MM.1S (cell line): ENCODE data around the gene CLIC5.

Source experiments
- DNase-seq: peaks from one replicate; pipeline ENCODE4 v3.0.0-alpha.2; 2015
- H2AFZ ChIP-seq: fragments of 300-600 bp; sonication (generic); 2 replicates; pipeline ENCODE4 v1.6.0; 2016; ENCODE audit warnings: antibody characterized with exemption, low read length
- H3F3A ChIP-seq: fragments of 300-600 bp; sonication (generic); 2 replicates; pipeline ENCODE4 v1.6.1; 2016; ENCODE audit warnings: mild to moderate bottlenecking, antibody characterized with exemption, low read length, moderate library complexity, mixed read lengths; ENCODE audit not compliant: insufficient read depth
- H3K27ac ChIP-seq: fragments of 300-600 bp; sonication (generic); 2 replicates; pipeline ENCODE4 v1.5.1; 2016; ENCODE audit warnings: mild to moderate bottlenecking, low read length
- H3K27me3 ChIP-seq: fragments of 300-600 bp; sonication (generic); replicated peaks from 2 replicates; pipeline ENCODE4 v1.6.0; 2016; ENCODE audit warnings: low read length; ENCODE audit not compliant: insufficient read depth
- H3K36me3 ChIP-seq: fragments of 300-600 bp; sonication (generic); replicated peaks from 2 replicates; pipeline ENCODE4 v1.6.1; 2016; ENCODE audit warnings: mild to moderate bottlenecking, low read length, mixed read lengths; ENCODE audit not compliant: insufficient read depth
- H3K4me1 ChIP-seq: fragments of 300-600 bp; sonication (generic); 2 replicates; pipeline ENCODE4 v1.6.1; 2016; ENCODE audit warnings: low read length, mixed read lengths
- H3K4me2 ChIP-seq: fragments of 300-600 bp; sonication (generic); 2 replicates; pipeline ENCODE4 v1.6.0; 2016; ENCODE audit warnings: low read depth, low read length
- H3K4me3 ChIP-seq: fragments of 300-600 bp; sonication (generic); 2 replicates; pipeline ENCODE4 v1.5.1; 2016; ENCODE audit warnings: low read length, mixed read lengths
- H3K79me2 ChIP-seq: fragments of 300-600 bp; sonication (generic); 2 replicates; pipeline ENCODE4 v1.6.1; 2016; ENCODE audit warnings: mixed run types, low read length, mixed read lengths
- H3K9ac ChIP-seq: fragments of 300-600 bp; sonication (generic); 2 replicates; pipeline ENCODE4 v1.6.1; 2016; ENCODE audit warnings: low read length, mixed read lengths
- H3K9me2 ChIP-seq: fragments of 300-600 bp; sonication (generic); replicated peaks from 2 replicates; pipeline ENCODE4 v1.6.1; 2016; ENCODE audit warnings: mild to moderate bottlenecking, low read length, mixed read lengths; ENCODE audit not compliant: insufficient read depth
- H3K9me3 ChIP-seq: fragments of 300-600 bp; sonication (generic); replicated peaks from 2 replicates; pipeline ENCODE4 v1.6.1; 2016; ENCODE audit warnings: mild to moderate bottlenecking, low read length, mixed read lengths; ENCODE audit not compliant: insufficient read depth
- H4K20me1 ChIP-seq: fragments of 300-600 bp; sonication (generic); 2 replicates; pipeline ENCODE4 v1.6.1; 2016; ENCODE audit warnings: mild to moderate bottlenecking, low read length, moderate library complexity, mixed read lengths; ENCODE audit not compliant: insufficient read depth
- CTCF ChIP-seq: fragments of 300-600 bp; sonication (generic); IDR thresholded peaks from 2 replicates; pipeline ENCODE4 v1.5.1; 2016; ENCODE audit warnings: antibody characterized with exemption, low read length, mixed read lengths
- EZH2 ChIP-seq: fragments of 300-600 bp; sonication (generic); optimal IDR thresholded peaks from 2 replicates; pipeline ENCODE3; 2017; ENCODE audit warnings: low read depth, mild to moderate bottlenecking, antibody characterized with exemption, low read length, mixed read lengths
- EZH2phosphoT487 ChIP-seq: fragments of 300-600 bp; sonication (generic); IDR thresholded peaks from 2 replicates; pipeline ENCODE4 v1.6.1; 2018; ENCODE audit warnings: antibody characterized with exemption, low read length

CLIC5 gene

GRCh38 chr6:46048646-46049297 lies 33.1 kb upstream of the CLIC5 start:
- TF ChIP-seq EZH2: no peak
- no peak for TF ChIP-seq CTCF
- TF ChIP-seq EZH2phosphoT487: no peak
- H3K27me3 ChIP-seq: no peaks in the 10 kb centered on the region

GRCh38 chr6:46046558-46047174 lies 31.0 kb upstream of the CLIC5 start:
- TF ChIP-seq EZH2: no peak

More at GRCh38 chr6:46048646-46049297, 33.1 kb upstream of the CLIC5 start:
- Histone ChIP-seq H3K27ac (no peak overlapping the region), H3K79me2 (no peaks in the 10 kb centered on the region), H2AFZ (no peak overlapping the region), H4K20me1 (no peaks in the 10 kb centered on the region), H3K4me1 (no peaks in the 10 kb centered on the region), H3K4me3 (no peak overlapping the region), H3K9ac (no peak overlapping the region), H3K4me2 (no peak overlapping the region), H3K9me3 (no peaks in the 10 kb centered on the region), H3F3A (no peaks in the 10 kb centered on the region), H3K36me3 (no peaks in the 10 kb centered on the region), H3K9me2 (no peaks in the 10 kb centered on the region)
- DNase-seq: no peak

GRCh38 chr6:46044881-46045617 lies 29.4 kb upstream of the CLIC5 start:
- no peaks in the 10 kb centered on the region for H3K36me3 ChIP-seq
- TF ChIP-seq EZH2phosphoT487: no peak
- no peak for TF ChIP-seq CTCF
- no peak for TF ChIP-seq EZH2
- H3K4me1 ChIP-seq: no peaks in the 10 kb centered on the region
- H3K4me2 ChIP-seq: no peak overlapping the region
- H3K27ac ChIP-seq: no peak overlapping the region
- H3K9ac ChIP-seq: no peak overlapping the region
- H3K4me3 ChIP-seq: no peak overlapping the region
- H3K9me2 ChIP-seq: no peaks in the 10 kb centered on the region
- no peak overlapping the region for H2AFZ ChIP-seq
- no peak for DNase-seq
- H4K20me1 ChIP-seq: no peaks in the 10 kb centered on the region
- H3F3A ChIP-seq: no peaks in the 10 kb centered on the region
- H3K9me3 ChIP-seq: no peaks in the 10 kb centered on the region
- no peaks in the 10 kb centered on the region for H3K27me3 ChIP-seq
- H3K79me2 ChIP-seq: no peaks in the 10 kb centered on the region

More at GRCh38 chr6:46046558-46047174, 31.0 kb upstream of the CLIC5 start:
- no peak for DNase-seq
- Histone ChIP-seq H3K79me2 (no peaks in the 10 kb centered on the region), H3K4me3 (no peak overlapping the region), H3K27me3 (no peaks in the 10 kb centered on the region), H3K9ac (no peak overlapping the region), H3K9me3 (no peaks in the 10 kb centered on the region), H3K36me3 (no peaks in the 10 kb centered on the region), H3K27ac (no peak overlapping the region), H3K4me1 (no peaks in the 10 kb centered on the region), H3K9me2 (no peaks in the 10 kb centered on the region), H3F3A (no peaks in the 10 kb centered on the region), H3K4me2 (no peak overlapping the region), H4K20me1 (no peaks in the 10 kb centered on the region), H2AFZ (no peak overlapping the region)
